C1 segment of cervical spinal cord (tissue), 14 donors: Measurements from ENCODE around the gene KCNMB1.
"Not testable (repeated sequence)": the region's sequence is repeated elsewhere in the genome, so short reads cannot be mapped to it uniquely, and the experiment has no call there.

ENCODE experiments used
- DNase-seq, 14 donors: peaks; one replicate each; lab custom pipeline; 2025; lab: John Stamatoyannopoulos, UW

Gene KCNMB1

GRCh38 chr5:170377027-170377426, 12.1 kb downstream of the KCNMB1 start:
- DNase-seq: no peak

- DNase-seq: not testable (repeated sequence)
Observed at GRCh38 chr5:170376526-170376925, 12.6 kb downstream of the KCNMB1 start.

DNA sequence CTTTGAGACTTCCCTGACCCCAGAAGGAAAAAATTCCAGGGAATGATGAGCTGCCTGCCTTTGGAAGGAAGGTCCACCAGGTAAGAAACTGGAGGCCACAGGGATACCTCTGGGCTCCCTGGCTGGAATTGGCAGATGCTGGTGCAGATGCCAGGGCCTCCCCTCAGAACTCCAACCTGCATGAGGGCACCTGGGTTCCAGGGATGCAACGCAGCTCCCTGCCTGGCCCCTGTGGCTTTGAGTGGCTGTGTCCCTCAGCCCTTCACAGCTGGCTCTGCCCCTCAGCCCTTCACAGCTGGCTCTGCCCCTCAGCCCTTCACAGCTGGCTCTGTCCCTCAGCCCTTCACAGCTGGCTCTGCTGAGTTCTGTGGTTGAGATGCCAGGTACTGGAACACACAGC, 13.9 kb downstream of the KCNMB1 start:
- DNase-seq: no peak

DNA sequence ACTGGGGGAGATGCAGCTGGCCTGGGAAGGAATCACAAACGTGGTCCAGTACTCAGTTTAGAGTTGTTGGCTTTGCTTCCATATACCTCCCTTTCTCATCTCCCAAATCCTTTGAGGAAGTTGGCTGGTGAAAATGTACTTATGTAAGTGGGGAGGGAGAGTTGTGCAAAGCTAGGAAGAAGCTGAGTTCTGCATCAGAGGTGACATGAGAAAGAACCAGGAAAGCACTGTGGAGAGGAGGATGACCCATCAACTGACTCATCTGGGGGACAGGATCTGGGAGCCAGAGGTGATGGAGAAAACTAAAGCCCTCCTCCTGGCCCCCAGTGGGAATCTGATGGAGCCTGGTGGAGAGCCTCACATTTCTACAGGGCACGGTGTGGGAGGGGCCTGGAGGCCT, 16.2 kb downstream of the KCNMB1 start:
- DNase-seq: no peak

- DNase-seq: peak in 2 of 14 donors; percentile 24 to 31
Observed at GRCh38 chr5:170368586-170368985, 20.6 kb downstream of the KCNMB1 start.

DNA sequence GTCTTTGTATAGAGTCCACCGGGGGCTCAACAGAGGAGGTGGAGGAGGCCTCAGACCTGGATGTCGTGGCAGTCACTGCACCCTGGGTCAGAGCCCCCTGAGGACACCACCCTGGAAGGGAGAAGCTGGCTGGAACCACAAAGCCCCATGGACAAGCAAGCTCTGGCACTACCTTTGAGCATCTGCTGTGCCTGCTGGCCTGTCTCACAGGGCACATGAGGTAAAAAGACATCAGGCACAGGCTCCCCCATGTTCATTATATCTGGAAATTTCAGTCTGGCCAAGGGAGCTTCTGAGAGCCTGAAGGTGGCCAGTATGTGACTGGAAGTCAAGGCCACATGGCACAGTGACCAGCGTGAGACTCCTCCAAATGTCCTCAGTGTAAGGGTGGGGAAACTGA, 22.9 kb downstream of the KCNMB1 start:
- DNase-seq: peak in 1 of 14 donors; percentile 29

DNA sequence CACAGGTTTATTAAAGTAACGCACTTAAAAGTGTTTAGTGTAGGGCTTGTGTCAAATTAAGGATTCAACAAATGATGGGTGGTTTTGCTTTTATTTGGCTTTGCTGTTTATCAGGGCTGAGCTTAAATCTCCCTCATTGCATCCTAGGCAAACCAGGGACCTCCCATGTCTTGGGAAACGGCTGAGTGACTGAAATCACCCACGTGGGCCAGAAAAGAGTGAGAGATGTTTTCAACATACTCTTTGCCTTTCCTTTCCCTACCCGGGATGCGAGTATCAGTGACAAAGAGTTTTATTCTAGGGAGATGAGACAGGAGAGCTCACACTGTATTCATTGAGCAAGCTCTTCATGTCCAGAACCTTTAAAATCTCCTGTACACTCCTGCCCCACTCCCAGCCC, 23.3 kb downstream of the KCNMB1 start:
- DNase-seq: no peak

DNA sequence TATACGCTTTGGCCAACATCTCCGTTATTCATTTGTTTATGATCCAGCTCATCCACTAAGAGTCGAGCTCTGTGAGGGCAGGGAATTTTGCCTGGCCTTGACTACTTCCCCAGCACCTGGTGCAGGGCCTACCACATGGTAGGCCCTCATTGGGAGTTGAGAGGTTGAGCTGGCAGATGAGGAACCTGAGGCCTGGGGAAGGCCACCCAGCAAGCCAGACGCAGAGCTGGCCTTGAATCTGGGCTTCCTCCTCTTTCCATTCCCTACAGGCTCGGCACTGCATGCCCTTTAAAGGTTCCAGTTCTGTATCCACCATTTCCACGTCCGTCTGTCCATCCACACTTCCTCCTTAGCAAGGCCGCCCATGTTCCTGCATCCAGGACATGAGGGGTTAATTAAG, 24.2 kb downstream of the KCNMB1 start:
- DNase-seq: no peak

DNA sequence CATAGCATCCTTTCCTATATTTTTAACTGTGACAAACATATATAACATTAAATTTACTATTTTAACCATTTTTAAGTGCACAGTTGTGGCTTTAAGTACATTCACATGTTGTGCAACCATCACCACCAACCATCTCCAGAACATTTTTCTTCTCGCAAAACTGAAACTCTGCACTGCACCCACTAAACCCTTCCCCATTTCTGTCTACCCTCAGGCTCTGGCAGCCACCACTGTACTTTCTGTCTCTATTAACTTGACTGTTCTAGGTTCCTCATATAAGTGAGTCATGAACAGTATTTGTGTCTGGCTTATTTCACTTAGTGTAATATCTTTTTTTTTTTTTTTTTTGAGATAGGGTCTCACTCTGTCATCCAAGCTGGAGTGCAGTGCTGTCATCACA, 25.5 kb downstream of the KCNMB1 start:
- no peak for DNase-seq

GRCh38 chr5:170362656-170363055, 26.5 kb downstream of the KCNMB1 start:
- peak in 1 of 14 donors; percentile 76 for DNase-seq

GRCh38 chr5:170362102-170362501, 27.1 kb downstream of the KCNMB1 start:
- DNase-seq: peak in 2 of 14 donors; percentile 19

DNA sequence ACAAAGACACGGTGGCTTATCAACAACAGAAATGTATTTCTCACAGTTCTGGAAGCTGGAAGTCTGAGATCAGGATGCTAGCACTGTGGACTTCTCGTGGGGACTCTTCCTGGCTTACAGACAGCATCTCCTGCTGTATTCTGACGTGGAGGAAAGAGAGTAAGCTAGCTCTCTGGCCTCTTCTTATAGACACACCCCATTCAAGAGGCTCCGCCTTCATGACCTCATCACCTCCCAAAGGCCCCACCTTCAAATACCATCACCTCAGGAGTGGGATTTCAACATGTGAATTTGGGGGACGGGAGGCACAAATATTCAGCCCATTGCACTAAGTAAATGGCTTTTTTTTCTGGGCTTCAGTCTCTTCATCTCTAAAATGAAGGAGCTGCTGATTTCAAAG, 27.6 kb downstream of the KCNMB1 start:
- no peak for DNase-seq

- DNase-seq: no peak
Observed at GRCh38 chr5:170361116-170361515, 28.1 kb downstream of the KCNMB1 start.

DNA sequence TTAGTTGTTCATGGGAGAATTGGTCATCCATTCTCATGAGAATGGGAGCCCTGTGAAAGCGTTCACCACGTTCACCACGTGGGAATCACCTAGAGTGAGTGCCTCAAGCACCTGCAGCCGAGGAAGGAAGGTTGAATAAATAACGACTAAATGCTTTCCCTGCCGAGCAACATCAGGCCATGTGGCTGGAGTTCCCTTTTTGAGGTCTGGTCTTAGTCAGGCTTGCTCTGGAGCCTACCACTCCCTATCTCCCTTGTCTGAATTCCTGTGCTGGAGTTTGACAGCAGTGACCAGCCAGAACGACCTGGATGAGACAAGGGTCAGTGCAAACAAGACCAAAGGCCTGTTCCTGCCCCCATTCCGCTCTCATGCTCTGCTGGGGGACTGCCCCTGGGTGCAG, 28.5 kb downstream of the KCNMB1 start:
- peak in 2 of 14 donors; percentile 10 to 17 for DNase-seq

DNA sequence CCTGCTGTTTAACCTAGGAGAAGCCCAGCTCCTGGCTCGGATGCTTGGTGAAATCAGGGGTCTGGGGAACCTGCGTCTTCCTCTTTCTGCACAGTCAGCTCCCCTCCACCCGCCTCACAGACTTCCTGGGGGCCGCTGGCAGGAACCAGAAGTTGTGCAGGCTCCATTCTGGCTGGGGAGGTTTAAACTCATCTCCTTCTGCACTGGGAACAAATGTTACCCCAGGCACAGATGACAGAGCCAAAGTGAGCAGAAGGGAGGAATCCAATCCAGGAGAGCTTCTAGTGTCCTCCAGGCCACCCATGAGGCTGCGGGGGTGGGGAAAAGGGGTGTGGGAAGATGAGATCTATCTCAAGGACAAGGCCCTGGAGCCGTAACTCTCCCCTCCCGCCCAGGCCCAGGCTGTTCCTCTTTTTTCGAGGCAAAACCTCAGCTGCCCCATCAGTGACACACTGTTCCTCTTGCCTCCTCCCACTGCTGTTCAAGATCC, 31.2 kb downstream of the KCNMB1 start:
- peak in 11 of 14 donors; percentile 16 to 71 (median 60) for DNase-seq

GRCh38 chr5:170355601-170356098, 33.5 kb downstream of the KCNMB1 start:
- no peak for DNase-seq

GRCh38 chr5:170353961-170354360, 35.2 kb downstream of the KCNMB1 start:
- peak in 2 of 14 donors; percentile 13 to 16 for DNase-seq

DNA sequence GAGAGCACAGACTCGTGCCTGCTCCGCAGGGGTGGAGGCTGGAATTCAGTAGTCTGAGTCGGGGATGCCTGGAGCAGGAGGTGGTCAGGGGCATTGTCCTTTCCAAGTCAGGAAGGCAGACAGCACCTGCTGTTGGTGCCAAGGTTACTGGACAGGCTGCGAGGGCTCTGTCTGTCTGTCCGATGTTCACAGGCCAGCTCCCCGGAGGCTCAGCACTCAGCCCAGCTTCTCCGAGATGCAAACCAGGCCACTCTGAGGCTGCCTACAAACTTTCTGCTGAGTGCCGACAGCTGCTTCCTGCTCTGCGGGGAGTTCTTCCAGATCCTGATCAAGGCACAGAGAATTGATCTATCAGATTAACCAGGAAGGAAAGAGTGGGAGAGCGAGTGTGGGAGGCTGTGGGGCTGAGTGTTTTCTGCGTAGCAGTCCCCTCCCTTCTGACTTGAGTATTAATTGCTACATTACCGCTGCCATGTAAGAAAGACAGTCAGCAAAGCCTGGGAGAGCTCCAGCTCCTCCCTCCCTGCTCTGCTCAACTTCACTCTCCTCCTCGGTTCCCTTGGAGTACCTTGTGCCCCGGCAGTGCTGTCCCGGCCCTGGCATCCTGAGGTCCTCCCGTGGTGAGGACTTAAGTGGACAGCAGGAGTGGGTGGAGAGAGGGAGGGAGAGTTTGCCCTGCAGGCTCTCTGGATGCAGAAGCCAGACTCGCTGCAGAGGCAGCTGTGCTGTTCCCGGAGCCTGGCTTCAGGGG, 36.0 kb downstream of the KCNMB1 start:
- DNase-seq: peak in 1 of 14 donors; percentile 32

GRCh38 chr5:170348137-170348633, 41.0 kb downstream of the KCNMB1 start:
- no peak for DNase-seq

GRCh38 chr5:170347022-170347567, 42.1 kb downstream of the KCNMB1 start:
- no peak for DNase-seq

DNA sequence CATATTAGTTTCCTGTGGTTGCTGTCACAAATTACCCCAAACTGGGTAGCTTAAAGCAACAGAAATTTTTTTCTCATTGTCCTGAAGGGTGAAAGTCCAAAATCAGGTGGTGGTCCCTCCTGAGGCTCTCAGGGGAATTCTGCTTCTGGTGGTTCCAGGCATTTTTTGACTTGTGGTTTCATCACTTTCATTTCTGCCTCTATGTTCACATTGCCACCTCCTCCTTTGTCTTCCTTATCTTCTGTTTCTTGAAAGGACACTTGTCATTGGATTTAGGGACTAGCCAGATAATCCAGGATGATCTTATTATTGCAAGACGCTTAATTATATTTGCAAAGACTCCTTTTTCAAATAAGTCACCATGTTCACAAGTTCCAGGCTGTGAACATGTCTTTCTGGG, 43.2 kb downstream of the KCNMB1 start:
- DNase-seq: no peak

DNA sequence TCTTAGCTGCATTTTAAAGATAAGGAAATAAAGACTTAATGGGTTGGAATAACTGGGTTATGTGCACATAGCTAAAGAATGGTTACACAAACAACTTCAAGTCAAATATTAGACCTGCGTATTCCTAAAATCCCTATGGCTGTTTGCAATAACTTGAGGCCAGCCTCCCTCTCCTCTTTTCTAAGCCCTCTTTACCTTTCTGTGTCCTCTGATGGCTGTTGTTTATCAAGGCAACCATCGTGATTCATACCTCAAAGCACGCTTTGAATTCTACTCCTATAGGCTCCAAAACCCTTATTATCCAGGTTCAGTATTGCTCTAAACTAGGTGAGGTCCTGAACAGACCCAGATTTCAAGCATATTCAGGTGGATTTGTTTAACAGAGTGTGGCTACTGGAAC, 46.0 kb downstream of the KCNMB1 start:
- DNase-seq: no peak
